Peyer's patch (tissue), 4 donors: ENCODE results near the gene ST3GAL4.

Experiments
- CTCF ChIP-seq, 6 experiments: fragments of 450-650 bp in 4 of 6; fragments of 200-600 bp in 2 of 6; sonication (generic) in 1 of 6; IDR thresholded peaks; one replicate each; pipeline ENCODE4 v1.5.1; 2017 to 2019; ENCODE audit warnings: antibody characterized with exemption in 6 of 6, mild to moderate bottlenecking in 3 of 6, moderate library complexity in 1 of 6
- POLR2A ChIP-seq, 2 donors: fragments of 450-650 bp; IDR thresholded peaks; one replicate each; pipeline ENCODE4 v1.5.1; 2017; ENCODE audit warnings: antibody characterized with exemption in 2 of 2, mild to moderate bottlenecking in 2 of 2, moderate library complexity in 2 of 2

GRCh38 chr11:126443120-126443519 is 87.6 kb downstream of the ST3GAL4 start:
- TF ChIP-seq CTCF (IDR thresholded peaks at IDR 0.05) (no peak), POLR2A (IDR thresholded peaks at IDR 0.05) (no peak)
